Lung (tissue), 12 donors: ENCODE results near the gene KLK15. TPM values are rescaled to one million over a fixed set of nuclear protein-coding genes. Genes with fewer than 3 reads are reported as not detected.

Experiments used
- ATAC-seq: fragments of 200-7000 bp; cut with Tn5 transposase; one replicate; pipeline ENCODE4 v1.9.1; 2020; ENCODE audit warnings: moderate number of reproducible peaks; ENCODE audit not compliant: insufficient read depth, low FRiP score
- DNase-seq, 3 donors: peaks; one replicate each; pipeline ENCODE4 v3.0.0-alpha.2; 2013 to 2017
- H3K27ac ChIP-seq, 2 donors: one replicate each; pipeline ENCODE4 v1.5.1; 2013; ENCODE audit warnings: mild to moderate bottlenecking in 2 of 2, moderate library complexity in 2 of 2, control low read depth in 1 of 2, inconsistent platforms in 1 of 2, low read depth in 1 of 2, low read length in 1 of 2
- H3K27me3 ChIP-seq, 3 donors: one replicate each; pipeline ENCODE4 v1.5.1; 2013; ENCODE audit warnings: low read length in 2 of 3; ENCODE audit not compliant: control insufficient read depth in 3 of 3, insufficient read depth in 3 of 3
- H3K36me3 ChIP-seq, 4 donors: one replicate each; pipeline ENCODE4 v1.5.1; 2013; ENCODE audit warnings: low read length in 4 of 4, mild to moderate bottlenecking in 1 of 4, moderate library complexity in 1 of 4; ENCODE audit not compliant: control insufficient read depth in 4 of 4, insufficient read depth in 4 of 4
- H3K4me1 ChIP-seq, 5 donors: one replicate each; pipeline ENCODE4 v1.5.1; 2013; ENCODE audit warnings: low read length in 5 of 5, mild to moderate bottlenecking in 2 of 5, moderate library complexity in 1 of 5; ENCODE audit not compliant: control insufficient read depth in 5 of 5, insufficient read depth in 5 of 5
- H3K4me3 ChIP-seq: one replicate; pipeline ENCODE4 v1.5.1; 2013; ENCODE audit warnings: mild to moderate bottlenecking, control low read depth, moderate library complexity
- H3K9ac ChIP-seq, 2 donors: one replicate each; pipeline ENCODE4 v1.5.1; 2013; ENCODE audit warnings: low read length in 2 of 2, control low read depth in 1 of 2; ENCODE audit not compliant: insufficient read depth in 1 of 2
- H3K9me3 ChIP-seq, 4 donors: one replicate each; pipeline ENCODE4 v1.5.1; 2013; ENCODE audit warnings: low read length in 3 of 4, mild to moderate bottlenecking in 1 of 4, moderate library complexity in 1 of 4; ENCODE audit not compliant: control insufficient read depth in 4 of 4, insufficient read depth in 3 of 4
- WGBS, 2 donors: extraction: QIAGEN DNeasy Blood & Tissue Kit; methylation state at CpG; one replicate each; pipeline ENCODE4 v1.1.7; 2013; 5-methylcytosine and 5-hydroxymethylcytosine counted together
- polyA plus RNA-seq, 2 donors: library from polyadenylated mRNA; stranded (reverse); fragments of 200-250 nt; gene quantifications; one replicate each; pipeline ENCODE4 v1.2.1, GENCODE V29; 2013
- total RNA-seq, 2 donors: library from RNA; depleted of rRNA in 1 of 2; stranded (reverse); fragments of >200 nt in 1 of 2; gene quantifications; one replicate each; pipeline ENCODE4 v1.2.1, GENCODE V29; 2014 to 2021
- TF ChIP-seq, protein P1 (sequence below): IDR thresholded peaks from 2 replicates; pipeline ENCODE4 v1.5.1; 2012; ENCODE audit warnings: mild to moderate bottlenecking; ENCODE audit errors: control extremely low read depth, extremely low read depth
- donor health status: control.
- donor health status: control.
- donor health status: Bipolar disorder and iron deficiency.
- donor health status: healthy.
- donor health status: DM: yes; HTN: yes; CAD: no.

Gene KLK15
- total and polyA plus RNA-seq, 4 donors = not detected

DNA sequence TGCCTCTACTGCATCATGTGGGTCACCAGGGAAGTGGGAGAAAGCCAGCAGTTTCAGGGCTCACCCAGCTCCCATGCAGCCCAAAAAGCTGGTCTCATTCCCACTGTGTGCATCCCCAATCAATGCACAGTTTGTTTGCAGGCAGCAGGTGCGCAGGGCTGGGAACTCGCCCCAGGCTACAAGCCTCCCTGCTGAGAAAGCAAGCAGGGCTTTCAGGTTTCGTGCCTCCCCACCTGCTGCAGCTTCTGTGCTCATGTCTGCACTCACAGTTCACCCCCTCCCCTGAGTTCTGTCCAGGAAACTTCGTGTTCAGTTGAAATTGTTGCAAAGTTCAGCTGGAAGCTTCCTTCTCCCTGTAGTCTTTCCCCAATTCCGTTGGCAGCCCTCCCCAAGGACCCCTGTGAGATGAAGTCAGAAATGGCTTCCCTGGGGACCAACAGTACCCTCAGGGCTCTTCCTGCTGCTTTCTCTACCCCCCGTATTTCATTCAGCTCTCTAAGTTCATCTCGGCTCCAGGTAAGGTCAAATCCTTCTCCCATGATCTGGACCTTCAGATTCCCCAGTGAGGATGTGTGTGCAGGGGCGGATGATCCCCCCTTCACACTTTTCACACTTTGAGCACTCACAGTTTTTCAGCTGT, 11.0 kb upstream of the KLK15 start:
- no peak for ATAC-seq
- TF ChIP-seq, protein P1, sequence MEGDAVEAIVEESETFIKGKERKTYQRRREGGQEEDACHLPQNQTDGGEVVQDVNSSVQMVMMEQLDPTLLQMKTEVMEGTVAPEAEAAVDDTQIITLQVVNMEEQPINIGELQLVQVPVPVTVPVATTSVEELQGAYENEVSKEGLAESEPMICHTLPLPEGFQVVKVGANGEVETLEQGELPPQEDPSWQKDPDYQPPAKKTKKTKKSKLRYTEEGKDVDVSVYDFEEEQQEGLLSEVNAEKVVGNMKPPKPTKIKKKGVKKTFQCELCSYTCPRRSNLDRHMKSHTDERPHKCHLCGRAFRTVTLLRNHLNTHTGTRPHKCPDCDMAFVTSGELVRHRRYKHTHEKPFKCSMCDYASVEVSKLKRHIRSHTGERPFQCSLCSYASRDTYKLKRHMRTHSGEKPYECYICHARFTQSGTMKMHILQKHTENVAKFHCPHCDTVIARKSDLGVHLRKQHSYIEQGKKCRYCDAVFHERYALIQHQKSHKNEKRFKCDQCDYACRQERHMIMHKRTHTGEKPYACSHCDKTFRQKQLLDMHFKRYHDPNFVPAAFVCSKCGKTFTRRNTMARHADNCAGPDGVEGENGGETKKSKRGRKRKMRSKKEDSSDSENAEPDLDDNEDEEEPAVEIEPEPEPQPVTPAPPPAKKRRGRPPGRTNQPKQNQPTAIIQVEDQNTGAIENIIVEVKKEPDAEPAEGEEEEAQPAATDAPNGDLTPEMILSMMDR = no peak
- DNase-seq = no peak
- peaks cover 0 to 17% (median 4%) of the 10 kb centered on the region in 4 donors for H3K9me3 ChIP-seq
- H3K27ac ChIP-seq = no peak overlapping the region
- H3K4me3 ChIP-seq = no peak overlapping the region
- no peaks in the 10 kb centered on the region for H3K27me3 ChIP-seq
- WGBS, 2 donors = 60 to 63% methylated on average over 8 of the region's 8 CpGs
- no peak overlapping the region for H3K9ac ChIP-seq
- H3K36me3 ChIP-seq = no peaks in the 10 kb centered on the region
- no peaks in the 10 kb centered on the region for H3K4me1 ChIP-seq

DNA sequence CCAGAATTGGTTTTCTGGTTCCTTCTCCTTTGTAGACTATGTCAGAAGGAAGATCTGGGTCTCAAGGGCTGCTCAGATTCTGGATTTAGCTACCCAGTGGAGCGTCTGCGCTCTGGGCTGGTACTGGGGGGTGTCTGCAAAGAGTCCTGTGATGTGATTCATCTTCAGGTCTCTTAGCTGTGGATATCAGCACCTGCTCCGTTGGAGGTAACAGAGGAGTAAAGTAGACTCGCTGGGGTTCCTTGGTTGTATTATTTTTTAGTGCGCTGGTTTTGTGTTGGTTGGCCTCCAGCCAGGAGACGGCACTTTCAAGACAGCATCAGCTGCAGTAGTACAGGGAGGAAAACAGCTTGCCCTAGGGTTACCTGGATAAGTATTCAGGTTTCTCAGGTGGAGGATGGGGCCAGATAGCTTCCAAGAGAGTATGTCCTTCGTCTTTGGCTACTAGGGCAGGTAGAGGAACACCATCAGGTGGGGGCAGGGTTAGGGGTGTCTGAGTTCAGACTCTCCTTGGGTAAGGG, 10.4 kb upstream of the KLK15 start:
- WGBS, 2 donors = 76 to 87% methylated on average over 7 of the region's 7 CpGs
- TF ChIP-seq, protein P1 = no peak

DNA sequence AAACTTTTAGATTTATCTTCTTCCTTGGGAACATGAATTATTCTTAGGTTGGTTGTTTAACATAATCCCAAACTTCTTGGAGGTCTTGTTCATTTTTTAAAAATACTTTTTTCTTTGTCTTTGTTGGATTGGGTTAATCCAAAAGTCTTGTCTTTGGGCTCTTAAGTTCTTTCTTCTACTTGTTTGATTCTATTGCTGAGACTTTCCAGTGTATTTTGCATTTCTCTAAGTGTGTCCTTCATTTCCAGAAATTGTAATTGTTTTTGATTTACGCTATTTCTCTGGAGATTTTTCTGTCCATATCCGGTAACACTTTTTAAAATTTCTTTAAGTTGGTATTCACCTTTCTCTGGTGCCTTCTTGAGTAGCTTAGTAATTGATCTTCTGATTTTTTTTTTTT, 9.8 kb upstream of the KLK15 start:
- no peaks in the 10 kb centered on the region for H3K4me1 ChIP-seq
- WGBS, 2 donors = 93 to 95% methylated on average over 2 of the region's 2 CpGs
- H3K9ac ChIP-seq = no peak overlapping the region
- TF ChIP-seq, protein P1 = no peak
- H3K27ac ChIP-seq = no peak overlapping the region
- no peak for DNase-seq
- no peak overlapping the region for H3K4me3 ChIP-seq
- no peaks in the 10 kb centered on the region for H3K36me3 ChIP-seq
- no peak for ATAC-seq
- H3K27me3 ChIP-seq = no peaks in the 10 kb centered on the region
- peaks cover 0 to 15% (median 4%) of the 10 kb centered on the region in 4 donors for H3K9me3 ChIP-seq

More for the DNA sequence above, 10.4 kb upstream of the KLK15 start:
- DNase-seq (no peak), ATAC-seq (no peak)
- Histone ChIP-seq H3K4me3 (no peak overlapping the region), H3K27ac (no peak overlapping the region), H3K36me3 (no peaks in the 10 kb centered on the region), H3K4me1 (no peaks in the 10 kb centered on the region), H3K27me3 (no peaks in the 10 kb centered on the region), H3K9ac (no peak overlapping the region), H3K9me3 (peaks cover 0 to 15% (median 4%) of the 10 kb centered on the region in 4 donors)
